ENCODE results near the gene PALM. TPM values are rescaled to one million over a fixed set of nuclear protein-coding genes. Genes with fewer than 3 reads are reported as not detected.
A peak's percentile ranks its signal among the peaks of the same experiment; 100 is the strongest.

PALM gene
- total and polyA plus RNA-seq, 9 of the 15 experiments (the other 6 are each of a cell fraction or from before 2014, with no cell fraction given), result 0.04 to 6.6 (median 1.7) TPM

DNA sequence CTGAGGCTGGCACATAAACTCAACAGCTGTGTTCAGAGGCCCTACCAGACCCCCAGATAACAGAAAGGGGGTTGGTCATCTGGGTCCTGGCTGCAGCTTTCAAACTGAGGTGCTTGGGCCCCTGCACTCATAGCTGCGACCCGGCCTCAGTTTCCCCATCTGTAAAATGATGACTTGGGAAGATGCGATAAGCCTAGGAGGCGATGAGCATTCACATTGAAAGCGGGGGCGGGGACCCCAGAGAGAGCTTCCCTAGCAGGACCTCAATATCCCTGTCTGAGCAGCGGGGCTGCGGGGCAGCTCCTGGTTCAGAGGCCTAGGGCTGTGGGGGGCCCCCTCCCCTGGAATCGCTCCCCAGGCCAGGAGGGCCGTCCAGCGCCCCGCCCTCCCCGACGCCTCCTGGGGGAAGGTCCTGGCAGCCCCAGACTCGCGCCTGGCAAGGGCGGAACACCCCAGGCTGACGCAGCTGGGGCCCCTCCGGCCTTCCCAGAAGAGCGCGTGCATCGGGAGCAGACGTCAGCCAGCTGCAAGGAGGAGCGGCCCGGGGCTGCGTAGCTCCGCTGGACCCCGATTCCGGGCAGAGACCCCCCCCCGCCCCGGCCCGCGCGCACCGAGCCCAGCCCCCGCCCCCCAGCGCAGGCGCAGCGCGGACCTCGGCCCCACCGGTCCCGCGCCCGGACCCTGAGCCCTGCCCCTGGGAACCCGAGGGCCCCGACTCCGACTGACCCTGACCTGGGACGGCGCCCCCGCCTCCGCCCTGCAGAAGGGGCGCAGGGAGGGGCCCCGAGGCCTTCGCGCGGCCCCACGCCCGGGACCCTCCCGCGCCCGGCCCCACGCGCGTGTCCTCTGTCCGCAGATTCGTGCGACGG lies 29.1 kb upstream of the PALM start (continued):
- TF ChIP-seq, protein P1, sequence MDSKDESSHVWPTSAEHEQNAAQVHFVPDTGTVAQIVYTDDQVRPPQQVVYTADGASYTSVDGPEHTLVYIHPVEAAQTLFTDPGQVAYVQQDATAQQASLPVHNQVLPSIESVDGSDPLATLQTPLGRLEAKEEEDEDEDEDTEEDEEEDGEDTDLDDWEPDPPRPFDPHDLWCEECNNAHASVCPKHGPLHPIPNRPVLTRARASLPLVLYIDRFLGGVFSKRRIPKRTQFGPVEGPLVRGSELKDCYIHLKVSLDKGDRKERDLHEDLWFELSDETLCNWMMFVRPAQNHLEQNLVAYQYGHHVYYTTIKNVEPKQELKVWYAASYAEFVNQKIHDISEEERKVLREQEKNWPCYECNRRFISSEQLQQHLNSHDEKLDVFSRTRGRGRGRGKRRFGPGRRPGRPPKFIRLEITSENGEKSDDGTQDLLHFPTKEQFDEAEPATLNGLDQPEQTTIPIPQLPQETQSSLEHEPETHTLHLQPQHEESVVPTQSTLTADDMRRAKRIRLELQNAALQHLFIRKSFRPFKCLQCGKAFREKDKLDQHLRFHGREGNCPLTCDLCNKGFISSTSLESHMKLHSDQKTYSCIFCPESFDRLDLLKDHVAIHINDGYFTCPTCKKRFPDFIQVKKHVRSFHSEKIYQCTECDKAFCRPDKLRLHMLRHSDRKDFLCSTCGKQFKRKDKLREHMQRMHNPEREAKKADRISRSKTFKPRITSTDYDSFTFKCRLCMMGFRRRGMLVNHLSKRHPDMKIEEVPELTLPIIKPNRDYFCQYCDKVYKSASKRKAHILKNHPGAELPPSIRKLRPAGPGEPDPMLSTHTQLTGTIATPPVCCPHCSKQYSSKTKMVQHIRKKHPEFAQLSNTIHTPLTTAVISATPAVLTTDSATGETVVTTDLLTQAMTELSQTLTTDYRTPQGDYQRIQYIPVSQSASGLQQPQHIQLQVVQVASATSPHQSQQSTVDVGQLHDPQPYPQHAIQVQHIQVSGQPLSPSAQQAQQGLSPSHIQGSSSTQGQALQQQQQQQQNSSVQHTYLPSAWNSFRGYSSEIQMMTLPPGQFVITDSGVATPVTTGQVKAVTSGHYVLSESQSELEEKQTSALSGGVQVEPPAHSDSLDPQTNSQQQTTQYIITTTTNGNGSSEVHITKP (IDR thresholded peaks at IDR 0.05; ENCODE audit: partially characterized antibody), result no peak
- TF ChIP-seq DDX20 (tag; IDR thresholded peaks at IDR 0.05; ENCODE audit: low read depth) (no peak), HDAC3 (IDR thresholded peaks at IDR 0.05; ENCODE audit: borderline replicate concordance, partially characterized antibody) (no peak), ZNF584 (CRISPR knock-in tag; IDR thresholded peaks at IDR 0.05; ENCODE audit: low read depth) (no peak), PURB (CRISPR knock-in tag; IDR thresholded peaks at IDR 0.05; ENCODE audit: low read depth) (no peak), RFX1 (IDR thresholded peaks at IDR 0.05) (no peak), NR3C1 (CRISPR knock-in tag; IDR thresholded peaks at IDR 0.05) (no peak), MCM2 (IDR thresholded peaks at IDR 0.05; ENCODE audit: low read depth) (no peak), POLR2AphosphoS5 (IDR thresholded peaks at IDR 0.05; ENCODE audit: control insufficient read depth, insufficient read depth, low read depth, low read length) (no peak)
- TF ChIP-seq, protein P2, sequence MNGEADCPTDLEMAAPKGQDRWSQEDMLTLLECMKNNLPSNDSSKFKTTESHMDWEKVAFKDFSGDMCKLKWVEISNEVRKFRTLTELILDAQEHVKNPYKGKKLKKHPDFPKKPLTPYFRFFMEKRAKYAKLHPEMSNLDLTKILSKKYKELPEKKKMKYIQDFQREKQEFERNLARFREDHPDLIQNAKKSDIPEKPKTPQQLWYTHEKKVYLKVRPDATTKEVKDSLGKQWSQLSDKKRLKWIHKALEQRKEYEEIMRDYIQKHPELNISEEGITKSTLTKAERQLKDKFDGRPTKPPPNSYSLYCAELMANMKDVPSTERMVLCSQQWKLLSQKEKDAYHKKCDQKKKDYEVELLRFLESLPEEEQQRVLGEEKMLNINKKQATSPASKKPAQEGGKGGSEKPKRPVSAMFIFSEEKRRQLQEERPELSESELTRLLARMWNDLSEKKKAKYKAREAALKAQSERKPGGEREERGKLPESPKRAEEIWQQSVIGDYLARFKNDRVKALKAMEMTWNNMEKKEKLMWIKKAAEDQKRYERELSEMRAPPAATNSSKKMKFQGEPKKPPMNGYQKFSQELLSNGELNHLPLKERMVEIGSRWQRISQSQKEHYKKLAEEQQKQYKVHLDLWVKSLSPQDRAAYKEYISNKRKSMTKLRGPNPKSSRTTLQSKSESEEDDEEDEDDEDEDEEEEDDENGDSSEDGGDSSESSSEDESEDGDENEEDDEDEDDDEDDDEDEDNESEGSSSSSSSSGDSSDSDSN (IDR thresholded peaks at IDR 0.05; ENCODE audit: borderline replicate concordance in 1 of 2, low read depth in 2 of 2, low read length in 2 of 2), result 0 out of 4 replicates have a peak, but pooled peaks of 1 of the 2 experiments have one; percentile 0
- TF ChIP-seq, protein P3, sequence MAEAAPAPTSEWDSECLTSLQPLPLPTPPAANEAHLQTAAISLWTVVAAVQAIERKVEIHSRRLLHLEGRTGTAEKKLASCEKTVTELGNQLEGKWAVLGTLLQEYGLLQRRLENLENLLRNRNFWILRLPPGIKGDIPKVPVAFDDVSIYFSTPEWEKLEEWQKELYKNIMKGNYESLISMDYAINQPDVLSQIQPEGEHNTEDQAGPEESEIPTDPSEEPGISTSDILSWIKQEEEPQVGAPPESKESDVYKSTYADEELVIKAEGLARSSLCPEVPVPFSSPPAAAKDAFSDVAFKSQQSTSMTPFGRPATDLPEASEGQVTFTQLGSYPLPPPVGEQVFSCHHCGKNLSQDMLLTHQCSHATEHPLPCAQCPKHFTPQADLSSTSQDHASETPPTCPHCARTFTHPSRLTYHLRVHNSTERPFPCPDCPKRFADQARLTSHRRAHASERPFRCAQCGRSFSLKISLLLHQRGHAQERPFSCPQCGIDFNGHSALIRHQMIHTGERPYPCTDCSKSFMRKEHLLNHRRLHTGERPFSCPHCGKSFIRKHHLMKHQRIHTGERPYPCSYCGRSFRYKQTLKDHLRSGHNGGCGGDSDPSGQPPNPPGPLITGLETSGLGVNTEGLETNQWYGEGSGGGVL (CRISPR knock-in tag; IDR thresholded peaks at IDR 0.05), result no peak
- TF ChIP-seq, protein P4, sequence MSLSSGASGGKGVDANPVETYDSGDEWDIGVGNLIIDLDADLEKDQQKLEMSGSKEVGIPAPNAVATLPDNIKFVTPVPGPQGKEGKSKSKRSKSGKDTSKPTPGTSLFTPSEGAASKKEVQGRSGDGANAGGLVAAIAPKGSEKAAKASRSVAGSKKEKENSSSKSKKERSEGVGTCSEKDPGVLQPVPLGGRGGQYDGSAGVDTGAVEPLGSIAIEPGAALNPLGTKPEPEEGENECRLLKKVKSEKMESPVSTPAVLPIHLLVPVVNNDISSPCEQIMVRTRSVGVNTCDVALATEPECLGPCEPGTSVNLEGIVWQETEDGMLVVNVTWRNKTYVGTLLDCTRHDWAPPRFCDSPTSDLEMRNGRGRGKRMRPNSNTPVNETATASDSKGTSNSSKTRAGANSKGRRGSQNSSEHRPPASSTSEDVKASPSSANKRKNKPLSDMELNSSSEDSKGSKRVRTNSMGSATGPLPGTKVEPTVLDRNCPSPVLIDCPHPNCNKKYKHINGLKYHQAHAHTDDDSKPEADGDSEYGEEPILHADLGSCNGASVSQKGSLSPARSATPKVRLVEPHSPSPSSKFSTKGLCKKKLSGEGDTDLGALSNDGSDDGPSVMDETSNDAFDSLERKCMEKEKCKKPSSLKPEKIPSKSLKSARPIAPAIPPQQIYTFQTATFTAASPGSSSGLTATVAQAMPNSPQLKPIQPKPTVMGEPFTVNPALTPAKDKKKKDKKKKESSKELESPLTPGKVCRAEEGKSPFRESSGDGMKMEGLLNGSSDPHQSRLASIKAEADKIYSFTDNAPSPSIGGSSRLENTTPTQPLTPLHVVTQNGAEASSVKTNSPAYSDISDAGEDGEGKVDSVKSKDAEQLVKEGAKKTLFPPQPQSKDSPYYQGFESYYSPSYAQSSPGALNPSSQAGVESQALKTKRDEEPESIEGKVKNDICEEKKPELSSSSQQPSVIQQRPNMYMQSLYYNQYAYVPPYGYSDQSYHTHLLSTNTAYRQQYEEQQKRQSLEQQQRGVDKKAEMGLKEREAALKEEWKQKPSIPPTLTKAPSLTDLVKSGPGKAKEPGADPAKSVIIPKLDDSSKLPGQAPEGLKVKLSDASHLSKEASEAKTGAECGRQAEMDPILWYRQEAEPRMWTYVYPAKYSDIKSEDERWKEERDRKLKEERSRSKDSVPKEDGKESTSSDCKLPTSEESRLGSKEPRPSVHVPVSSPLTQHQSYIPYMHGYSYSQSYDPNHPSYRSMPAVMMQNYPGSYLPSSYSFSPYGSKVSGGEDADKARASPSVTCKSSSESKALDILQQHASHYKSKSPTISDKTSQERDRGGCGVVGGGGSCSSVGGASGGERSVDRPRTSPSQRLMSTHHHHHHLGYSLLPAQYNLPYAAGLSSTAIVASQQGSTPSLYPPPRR (CRISPR knock-in tag; IDR thresholded peaks at IDR 0.05; ENCODE audit: borderline replicate concordance), result no peak

All from K562 (cell line).